Measurements from ENCODE around the gene IGFBP2.

IGFBP2 gene

DNA sequence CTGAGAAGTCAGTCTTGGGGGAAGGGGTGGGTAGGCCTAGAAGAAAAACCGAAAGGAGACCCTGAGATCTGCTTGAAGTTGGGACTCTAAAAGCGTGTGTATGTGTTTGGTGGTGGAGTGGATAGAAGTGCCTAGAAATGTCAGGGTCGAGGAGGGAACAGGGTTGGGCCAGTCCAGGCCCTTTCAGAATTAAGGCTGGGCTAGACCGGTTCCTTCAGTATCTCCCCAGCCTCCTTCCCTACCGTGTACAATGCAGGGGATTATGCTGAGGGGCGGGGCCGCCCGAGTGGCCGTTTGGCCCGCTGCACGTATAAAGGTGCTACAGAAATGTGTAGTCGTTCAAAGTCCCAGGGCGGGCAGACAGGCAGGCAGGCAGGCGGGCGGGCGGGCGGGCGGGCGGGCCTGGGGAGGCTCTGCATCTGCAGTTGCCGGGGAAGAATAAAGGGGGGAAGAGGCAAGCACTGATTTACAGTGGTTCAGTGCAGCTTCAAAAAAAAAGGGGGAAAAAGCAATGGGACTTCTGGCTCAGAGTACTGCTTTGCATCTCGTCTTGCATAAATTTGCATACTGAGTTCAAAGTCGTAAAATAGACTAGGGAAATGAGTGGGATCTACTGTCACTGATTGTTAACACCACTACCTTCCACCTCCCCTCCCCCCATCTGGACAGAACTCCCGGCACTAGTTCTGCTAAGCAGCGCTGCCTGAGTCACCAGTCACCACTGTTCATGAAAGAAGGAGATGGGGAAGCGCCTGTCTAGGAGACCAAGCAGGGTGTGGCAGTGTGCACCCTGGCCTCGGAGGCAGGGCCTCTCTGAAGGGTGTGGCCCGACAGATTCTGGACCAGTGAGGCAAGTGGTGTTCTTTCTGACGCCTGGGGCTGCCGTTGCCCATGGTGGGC, 3.6 kb downstream of the IGFBP2 start:
- no peak for DNase-seq (ENCODE audit: low spot score)

DNA sequence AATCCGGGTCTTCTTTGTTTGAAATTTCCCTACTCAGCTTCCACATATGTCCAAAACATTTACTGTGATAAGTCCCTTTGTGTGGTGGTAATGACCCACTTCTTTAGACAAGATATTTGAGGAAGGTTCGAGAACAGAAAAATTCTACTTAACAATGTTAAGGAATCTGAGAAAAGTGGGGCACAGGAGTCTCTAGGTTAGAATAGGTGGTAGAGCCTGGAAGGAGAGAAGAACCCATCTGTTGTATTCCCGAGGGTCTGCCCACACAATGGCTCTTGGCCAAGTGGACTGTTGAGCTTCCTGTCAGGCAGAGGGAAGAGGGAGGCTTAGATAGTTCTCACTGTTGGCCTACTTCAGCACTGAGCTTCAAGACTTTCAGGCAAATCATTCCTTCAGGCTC, 4.3 kb downstream of the IGFBP2 start:
- no peak for DNase-seq (ENCODE audit: low spot score)

- DNase-seq (ENCODE audit: low spot score), result no peak
These were observed 10.9 kb downstream of the IGFBP2 start for GRCh38 chr2:216643986-216644659.

GRCh38 chr2:216644842-216645635, 11.8 kb downstream of the IGFBP2 start:
- no peak for DNase-seq (ENCODE audit: low spot score)

- DNase-seq (ENCODE audit: low spot score), result no peak
These were observed 12.4 kb downstream of the IGFBP2 start for GRCh38 chr2:216645636-216645950.

- DNase-seq (ENCODE audit: low spot score), result no peak
These were observed 12.9 kb downstream of the IGFBP2 start for GRCh38 chr2:216646116-216646515.

DNA sequence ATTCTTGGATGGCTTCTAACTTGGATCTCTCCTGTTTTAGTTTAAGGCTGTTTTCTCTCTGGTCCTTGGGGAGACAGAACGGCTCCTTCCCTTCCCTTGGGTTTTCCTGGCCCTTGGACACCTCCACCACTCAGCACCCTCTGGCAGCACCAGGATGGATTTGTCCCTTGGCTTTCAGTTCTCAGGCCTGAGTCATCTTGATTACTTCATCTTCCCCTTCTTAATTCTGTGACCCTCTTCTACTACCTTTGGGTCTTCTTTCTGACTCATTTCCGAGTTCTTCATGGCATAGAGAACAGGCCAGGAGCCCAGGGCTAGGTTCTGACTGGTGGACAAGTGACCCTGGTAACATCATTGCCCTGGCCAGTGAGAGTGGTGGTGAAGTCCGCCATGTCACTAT, 14.9 kb downstream of the IGFBP2 start:
- no peak for DNase-seq (ENCODE audit: low spot score)

- no peak for DNase-seq (ENCODE audit: low spot score)
These were observed 16.4 kb downstream of the IGFBP2 start for GRCh38 chr2:216649574-216649973.

DNA sequence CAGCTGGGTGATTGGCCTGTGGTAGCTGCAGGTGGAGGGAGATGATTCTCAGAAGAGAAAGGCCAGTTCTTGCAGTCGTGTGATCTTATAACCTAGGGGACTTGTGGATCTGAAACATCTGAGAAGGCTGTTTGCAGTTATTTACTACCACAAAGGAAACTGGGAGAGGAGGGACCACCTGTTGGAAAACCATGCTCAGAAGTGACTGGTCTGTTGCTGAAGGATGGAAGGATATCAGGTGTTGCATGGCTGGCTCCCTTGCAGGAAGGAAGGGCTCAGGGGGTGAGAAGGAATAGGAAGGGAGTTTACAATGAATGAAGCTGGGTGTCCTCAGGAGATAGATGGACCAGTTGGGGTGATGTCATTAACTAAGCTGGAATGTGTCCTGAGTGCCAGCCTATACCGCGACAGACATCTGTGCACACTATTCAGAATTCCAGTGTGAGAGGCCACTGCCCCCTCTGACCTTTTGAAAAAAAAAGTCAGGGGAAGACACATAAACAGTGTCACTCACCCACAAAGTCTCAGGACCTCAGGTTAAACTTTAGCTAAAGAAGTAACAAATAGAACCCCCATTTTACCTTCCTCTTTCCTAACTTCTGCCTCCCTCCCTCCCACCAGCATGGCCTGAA, 17.5 kb downstream of the IGFBP2 start:
- no peak for DNase-seq (ENCODE audit: low spot score)

DNA sequence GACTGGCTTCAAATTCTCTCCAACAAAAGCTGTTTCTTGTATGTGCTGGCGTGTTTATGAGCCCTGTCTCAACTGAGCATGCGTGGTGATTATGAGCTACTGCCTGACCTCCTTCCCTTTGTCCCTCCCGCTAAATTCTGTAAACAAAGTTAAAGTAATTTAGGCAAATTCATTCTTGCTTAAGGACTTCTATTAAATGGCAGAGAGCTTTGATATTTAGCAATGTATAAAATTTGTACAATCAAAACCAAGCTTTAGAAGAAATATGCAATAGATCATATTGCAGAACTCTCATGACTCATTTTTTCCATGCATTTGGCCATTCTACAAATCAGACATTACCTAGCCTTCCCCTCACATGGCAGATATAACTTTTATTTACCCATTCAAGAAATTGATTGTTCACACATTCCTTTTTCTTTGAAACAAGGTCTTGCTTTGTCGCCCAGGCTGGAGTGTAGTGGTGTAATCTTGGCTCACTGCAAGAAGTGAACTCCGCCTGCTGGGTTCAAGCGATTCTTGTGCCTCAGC, 18.2 kb downstream of the IGFBP2 start:
- no peak for DNase-seq (ENCODE audit: low spot score)

- no peak for DNase-seq (ENCODE audit: low spot score)
These were observed 19.3 kb downstream of the IGFBP2 start for GRCh38 chr2:216652566-216652965.

- DNase-seq (ENCODE audit: low spot score), result no peak
These were observed 20.0 kb downstream of the IGFBP2 start for GRCh38 chr2:216653093-216653799.

GRCh38 chr2:216653931-216654365, 20.7 kb downstream of the IGFBP2 start:
- no peak for DNase-seq (ENCODE audit: low spot score)

- no peak for DNase-seq (ENCODE audit: low spot score)
These were observed 21.4 kb downstream of the IGFBP2 start for GRCh38 chr2:216654528-216655052.

DNA sequence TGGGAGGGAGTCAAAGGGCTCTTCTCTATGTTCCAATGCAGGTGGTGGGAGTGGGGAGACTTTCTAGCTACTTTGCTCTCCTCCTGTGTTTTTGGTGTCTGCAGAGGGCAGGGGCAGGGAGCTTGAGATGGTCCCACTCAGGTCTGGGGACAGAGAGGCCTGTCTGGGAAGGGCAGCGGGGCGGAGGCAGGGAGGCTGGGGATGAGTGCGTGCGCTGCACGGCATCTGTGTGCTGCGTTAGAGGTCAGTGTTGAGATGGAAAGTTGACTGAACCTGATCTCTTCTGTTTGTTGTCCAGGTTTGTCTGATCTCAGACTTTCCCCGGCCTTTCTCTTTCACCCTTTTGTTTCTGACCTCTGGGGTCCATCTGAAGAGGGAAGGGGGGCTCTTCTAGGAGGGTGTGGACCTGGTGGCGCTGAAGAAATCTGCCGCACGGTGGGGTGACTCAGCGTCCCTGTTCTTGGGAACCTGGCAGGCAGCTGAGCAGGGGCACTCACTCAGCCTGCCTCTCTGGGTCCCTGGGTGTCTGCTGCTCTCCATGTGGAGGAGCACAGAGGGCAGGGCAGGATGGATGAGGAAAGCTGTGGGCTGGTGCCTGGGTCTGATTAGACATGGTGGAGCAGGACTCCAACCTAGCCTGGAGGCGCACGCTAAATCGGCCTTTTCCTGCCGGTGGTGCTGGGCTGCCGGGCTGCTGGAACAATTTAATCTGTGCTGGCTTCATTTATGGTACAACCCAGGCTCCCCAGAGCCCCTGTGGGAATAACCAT, 24.1 kb downstream of the IGFBP2 start:
- no peak for DNase-seq (ENCODE audit: low spot score)

DNA sequence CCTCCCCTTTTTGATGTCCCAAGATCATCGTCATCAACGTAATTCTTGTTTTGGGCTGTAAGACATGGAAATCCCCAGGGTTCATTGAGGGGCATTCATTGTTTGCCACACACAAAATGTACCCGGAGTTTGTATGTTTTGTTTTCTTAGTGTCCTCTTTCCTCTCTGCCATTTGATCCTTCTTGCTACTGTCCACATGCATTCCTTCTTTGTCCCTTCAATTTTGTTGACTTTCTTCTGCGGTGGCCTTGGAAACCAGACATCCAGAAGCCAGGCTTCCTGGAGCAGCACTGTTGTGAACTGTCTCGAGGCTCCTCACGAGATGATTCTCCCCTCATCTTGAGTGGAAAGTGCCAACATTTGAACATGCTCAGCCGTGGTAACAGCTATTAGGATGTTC, 24.8 kb downstream of the IGFBP2 start:
- no peak for DNase-seq (ENCODE audit: low spot score)

- DNase-seq (ENCODE audit: low spot score), result no peak
These were observed 25.5 kb downstream of the IGFBP2 start for GRCh38 chr2:216658757-216659156.

DNA sequence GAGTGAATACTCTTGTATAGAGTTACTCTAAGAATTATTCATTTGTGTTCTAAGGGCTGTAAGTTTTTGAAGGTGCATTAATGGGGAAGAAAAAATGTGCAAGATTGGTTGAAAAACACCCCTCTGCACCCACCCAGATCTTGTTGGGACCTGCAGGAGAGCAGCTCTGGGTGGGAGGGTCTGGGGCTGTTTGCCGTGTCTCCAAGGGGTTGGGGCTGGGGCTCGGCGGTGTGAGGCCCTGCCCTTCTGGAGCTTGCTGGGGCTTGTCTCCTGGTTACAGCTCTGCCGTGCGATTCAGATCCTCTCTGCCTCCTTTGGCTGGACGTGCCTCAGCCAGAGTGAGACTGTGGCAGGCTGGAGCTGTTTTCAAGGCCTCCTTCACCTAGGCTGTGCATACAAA, 26.1 kb downstream of the IGFBP2 start:
- no peak for DNase-seq (ENCODE audit: low spot score)

DNA sequence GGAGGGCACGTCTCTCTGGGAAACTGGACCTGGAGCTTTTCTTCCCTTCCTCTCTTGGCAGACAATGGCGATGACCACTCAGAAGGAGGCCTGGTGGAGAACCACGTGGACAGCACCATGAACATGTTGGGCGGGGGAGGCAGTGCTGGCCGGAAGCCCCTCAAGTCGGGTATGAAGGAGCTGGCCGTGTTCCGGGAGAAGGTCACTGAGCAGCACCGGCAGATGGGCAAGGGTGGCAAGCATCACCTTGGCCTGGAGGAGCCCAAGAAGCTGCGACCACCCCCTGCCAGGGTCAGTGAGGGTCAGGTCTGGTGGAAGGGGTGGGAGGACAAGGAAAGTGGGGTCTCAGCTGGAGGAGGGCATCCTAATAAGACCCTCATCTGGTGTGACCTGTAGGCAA, 27.3 kb downstream of the IGFBP2 start:
- DNase-seq (ENCODE audit: low spot score), result no peak

DNA sequence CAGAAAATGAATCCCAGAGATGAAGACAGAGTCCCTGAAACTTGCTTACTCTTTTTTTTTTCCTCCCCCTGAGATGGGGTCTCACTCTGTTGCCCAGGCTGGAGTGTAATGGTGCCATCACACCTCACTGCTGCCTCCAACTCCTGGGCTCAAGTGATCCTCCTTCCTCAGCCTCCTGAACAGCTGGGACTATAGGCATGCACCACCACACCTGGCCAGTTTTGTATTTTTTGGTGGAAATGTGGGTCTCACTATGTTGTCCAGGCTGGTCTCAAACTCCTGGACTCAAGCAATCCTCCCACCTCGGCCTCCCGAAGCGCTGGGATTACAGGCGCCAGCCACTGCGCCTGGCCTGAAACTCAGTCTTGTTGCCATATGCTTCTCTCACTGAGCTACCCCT, 27.8 kb downstream of the IGFBP2 start:
- no peak for DNase-seq (ENCODE audit: low spot score)

Data from SK-N-DZ (cell line).